ENCODE data around the gene LRRC32.

GRCh38 chr11:76693806-76694205 is 23.3 kb upstream of the LRRC32 start:
- no peak for TF ChIP-seq CTCF (IDR thresholded peaks at IDR 0.05)
- TF ChIP-seq POLR2A (IDR thresholded peaks at IDR 0.05), result no peak

All from uterus (tissue), 2 donors.